Cardiac fibroblast (primary cell): Measurements from ENCODE around the gene ZNHIT1.

Experiments
- DNase-seq, 2 donors: peaks; one replicate each; pipeline versions ENCODE4 v3.0.0 to v3.0.0-alpha.2; 2010; ENCODE audit warnings: low read depth in 2 of 2
- H3K4me3 ChIP-seq, 2 donors: replicated peaks in 1 of 2; 1 replicate in 1 of 2; 2 replicates in 1 of 2; pipeline ENCODE4 v1.5.1; 2011; ENCODE audit warnings: low read depth in 2 of 2, low read length in 2 of 2, mild to moderate bottlenecking in 2 of 2, moderate library complexity in 1 of 2
- TF ChIP-seq, protein P1 (sequence below): IDR thresholded peaks from one replicate; pipeline ENCODE4 v1.5.1; 2011; ENCODE audit warnings: low read depth, mild to moderate bottlenecking, low read length, inconsistent platforms

Gene ZNHIT1

DNA sequence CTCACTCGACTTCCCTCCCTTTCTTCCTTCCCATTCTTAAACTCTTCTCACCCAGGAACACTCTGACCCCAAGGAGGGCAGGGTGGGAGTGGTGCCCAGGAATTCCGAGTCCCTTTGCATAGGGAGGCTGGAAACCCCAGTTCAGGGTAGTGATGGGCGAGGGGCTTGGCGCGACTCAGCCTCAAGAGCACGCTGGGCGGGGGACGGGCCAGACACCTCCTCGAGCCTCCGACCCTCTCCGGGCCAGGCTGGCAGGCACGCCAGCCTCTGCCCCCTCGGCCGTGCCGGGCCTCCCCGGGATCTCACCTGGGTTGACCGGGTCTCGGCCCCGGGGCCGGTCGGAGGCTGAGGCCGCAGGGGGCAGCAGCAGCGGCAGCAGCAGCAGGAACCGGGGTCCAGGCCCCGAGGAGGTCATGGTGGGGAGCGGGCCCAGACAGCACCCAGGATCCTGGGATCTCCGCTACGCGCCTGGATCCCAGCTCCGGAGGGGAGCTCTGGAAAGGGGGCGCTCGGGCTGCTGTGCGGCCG is 1.0 kb upstream of the ZNHIT1 start:
- TF ChIP-seq, protein P1, sequence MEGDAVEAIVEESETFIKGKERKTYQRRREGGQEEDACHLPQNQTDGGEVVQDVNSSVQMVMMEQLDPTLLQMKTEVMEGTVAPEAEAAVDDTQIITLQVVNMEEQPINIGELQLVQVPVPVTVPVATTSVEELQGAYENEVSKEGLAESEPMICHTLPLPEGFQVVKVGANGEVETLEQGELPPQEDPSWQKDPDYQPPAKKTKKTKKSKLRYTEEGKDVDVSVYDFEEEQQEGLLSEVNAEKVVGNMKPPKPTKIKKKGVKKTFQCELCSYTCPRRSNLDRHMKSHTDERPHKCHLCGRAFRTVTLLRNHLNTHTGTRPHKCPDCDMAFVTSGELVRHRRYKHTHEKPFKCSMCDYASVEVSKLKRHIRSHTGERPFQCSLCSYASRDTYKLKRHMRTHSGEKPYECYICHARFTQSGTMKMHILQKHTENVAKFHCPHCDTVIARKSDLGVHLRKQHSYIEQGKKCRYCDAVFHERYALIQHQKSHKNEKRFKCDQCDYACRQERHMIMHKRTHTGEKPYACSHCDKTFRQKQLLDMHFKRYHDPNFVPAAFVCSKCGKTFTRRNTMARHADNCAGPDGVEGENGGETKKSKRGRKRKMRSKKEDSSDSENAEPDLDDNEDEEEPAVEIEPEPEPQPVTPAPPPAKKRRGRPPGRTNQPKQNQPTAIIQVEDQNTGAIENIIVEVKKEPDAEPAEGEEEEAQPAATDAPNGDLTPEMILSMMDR = no peak
- DNase-seq = no peak
- H3K4me3 ChIP-seq = peak overlapping the region; percentile 79 to 87

DNA sequence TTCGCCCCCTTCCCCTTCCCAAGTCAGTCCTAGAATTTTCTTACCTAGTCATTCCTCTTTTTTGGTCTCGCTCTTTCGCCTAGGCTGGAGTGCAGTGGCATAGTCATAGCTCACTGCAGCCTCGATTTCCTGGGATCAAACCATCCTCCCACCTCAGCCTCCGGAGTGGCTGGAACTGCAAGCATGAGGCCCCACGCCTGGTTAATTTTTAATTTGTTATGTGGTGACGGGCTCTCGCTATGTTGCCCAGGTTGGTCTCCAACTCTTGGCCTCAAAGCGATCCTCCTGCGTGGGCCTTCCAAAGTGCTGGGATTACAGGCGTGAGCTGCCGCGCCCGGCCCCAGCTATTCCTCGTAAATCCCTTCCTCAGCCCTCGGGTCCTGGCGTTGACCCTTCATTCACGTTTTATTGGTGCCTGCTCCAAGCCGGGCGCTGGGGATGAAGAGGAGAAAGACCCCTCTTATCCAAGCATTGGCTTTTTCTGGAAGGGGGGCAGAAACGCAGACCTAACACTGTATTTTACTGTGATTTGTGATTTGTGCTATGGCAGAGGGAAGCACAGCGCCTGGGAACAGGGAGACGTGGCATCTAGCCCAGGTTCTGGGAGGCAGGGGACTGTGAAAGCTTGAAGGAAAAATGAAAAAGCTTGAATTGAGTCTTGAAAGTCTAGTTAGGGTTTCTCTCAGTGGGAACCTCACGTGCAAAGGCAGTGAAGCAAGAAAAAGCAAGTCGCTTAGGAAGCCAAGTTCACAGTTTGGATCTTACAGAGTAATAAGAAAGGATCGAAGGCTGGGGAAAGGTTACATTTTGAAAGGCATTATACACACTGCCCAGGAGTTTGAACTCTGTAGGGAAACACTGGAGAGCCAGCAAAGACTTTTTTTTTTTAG is 516 bp downstream of the ZNHIT1 start:
- TF ChIP-seq, protein P1 = no peak
- peak overlapping the region; percentile 79 to 87 for H3K4me3 ChIP-seq
- DNase-seq = peak; percentile 12 to 20

DNA sequence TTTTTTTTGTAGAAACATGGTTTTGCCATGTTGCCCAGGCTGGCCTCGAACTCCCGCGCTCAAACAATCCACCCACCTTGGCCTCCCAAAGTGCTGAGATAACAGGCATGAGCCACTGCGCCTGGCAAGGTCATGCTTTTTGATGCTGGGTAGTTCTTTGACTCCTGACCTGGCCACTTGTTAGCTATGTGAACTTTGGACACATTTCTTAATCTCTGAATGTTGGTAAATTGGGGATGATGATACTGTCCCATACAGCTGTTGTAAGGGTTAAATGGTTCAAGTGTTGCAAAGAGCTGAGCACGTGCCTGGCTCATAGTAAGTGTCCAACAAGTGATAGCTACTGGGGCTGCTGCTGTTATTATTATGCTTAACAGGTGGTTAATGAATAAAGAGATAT is 2.3 kb downstream of the ZNHIT1 start:
- TF ChIP-seq, protein P1 = no peak
- H3K4me3 ChIP-seq = no peak overlapping the region
- no peak for DNase-seq

DNA sequence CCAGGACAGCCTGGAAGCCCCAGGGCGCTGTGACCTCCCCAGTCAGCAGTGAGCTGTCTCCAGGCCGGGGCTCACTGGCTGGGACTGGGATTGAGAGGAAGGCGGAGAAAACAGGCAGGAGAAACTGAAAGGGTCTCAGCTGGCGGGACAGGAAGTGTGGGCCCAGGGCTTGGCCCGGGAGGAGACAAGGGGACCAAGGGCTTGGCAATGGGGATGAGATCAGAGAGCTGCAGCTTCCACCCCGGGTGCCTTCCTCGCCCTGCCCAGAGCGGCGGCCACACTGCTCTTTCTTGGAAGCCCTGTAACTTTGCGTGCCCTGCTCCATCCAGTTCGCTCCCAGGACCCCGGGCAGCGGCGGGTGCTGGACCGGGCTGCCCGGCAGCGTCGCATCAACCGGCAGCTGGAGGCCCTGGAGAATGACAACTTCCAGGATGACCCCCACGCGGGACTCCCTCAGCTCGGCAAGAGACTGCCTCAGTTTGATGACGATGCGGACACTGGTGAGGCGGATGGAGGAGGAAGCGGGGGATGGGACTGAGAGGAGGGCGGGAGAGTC is 4.4 kb downstream of the ZNHIT1 start:
- TF ChIP-seq, protein P1 = no peak
- no peak for DNase-seq
- no peak overlapping the region for H3K4me3 ChIP-seq

DNA sequence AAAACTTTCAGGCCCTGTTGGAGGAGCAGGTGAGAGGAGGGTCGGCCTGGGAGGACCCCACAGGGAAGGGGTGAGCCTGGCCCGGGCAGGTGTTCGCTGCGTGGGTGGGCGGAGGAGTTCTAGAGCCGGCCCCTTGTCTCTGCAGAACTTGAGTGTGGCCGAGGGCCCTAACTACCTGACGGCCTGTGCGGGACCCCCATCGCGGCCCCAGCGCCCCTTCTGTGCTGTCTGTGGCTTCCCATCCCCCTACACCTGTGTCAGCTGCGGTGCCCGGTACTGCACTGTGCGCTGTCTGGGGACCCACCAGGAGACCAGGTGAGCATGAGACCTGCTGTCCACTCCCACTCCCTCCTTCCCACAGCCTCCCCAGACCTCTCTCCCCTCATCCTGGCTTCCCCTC is 5.6 kb downstream of the ZNHIT1 start:
- TF ChIP-seq, protein P1 = no peak
- no peak overlapping the region for H3K4me3 ChIP-seq
- no peak for DNase-seq

DNA sequence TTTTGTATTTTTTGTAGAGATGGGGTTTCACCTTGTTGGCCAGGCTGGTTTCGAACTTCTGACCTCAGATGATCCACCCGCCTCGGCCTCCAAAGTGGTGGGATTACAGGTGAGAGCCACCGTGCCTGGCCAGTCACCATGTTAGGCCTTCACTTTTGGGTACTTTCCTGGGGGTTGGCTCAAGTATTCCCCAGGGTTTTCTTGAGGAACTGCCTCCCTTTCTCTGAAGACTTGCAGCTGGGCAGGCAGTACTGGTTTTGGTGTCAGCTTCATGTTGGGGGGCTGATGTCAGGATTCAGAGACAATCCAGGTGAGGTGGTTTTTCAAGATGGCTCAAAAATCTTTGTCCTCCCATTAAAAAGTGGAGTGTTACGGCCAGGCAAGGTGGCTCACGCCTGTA is 7.7 kb downstream of the ZNHIT1 start:
- DNase-seq = no peak
- H3K4me3 ChIP-seq = no peak overlapping the region
- TF ChIP-seq, protein P1 = no peak
